ENCODE results near the gene DBET.
"Not testable (repeated sequence)": the region's sequence is repeated elsewhere in the genome, so short reads cannot be mapped to it uniquely, and the experiment has no call there.

DNA sequence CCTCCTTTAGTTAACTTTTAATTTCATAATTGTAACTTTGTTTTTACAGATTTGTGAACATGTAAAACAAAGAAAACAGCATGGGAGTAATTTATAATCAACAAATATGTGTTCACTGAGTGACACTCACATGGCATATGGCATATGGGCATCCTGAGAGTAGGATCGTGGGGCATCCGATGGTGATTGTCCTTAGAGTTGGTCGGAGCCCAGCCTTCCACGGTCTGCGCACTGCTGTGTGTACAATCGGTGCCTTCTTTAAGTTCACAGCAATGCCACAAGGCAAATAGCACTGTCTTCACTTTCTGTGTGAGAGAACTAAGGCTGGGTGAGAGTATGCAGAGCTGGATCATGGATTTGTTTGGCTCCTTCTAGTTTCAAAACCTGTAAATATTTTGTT, 31.0 kb downstream of the DBET start:
- not testable (repeated sequence) for TF ChIP-seq CTCF (CRISPR knock-in tag; IDR thresholded peaks at IDR 0.05); AGO1 (IDR thresholded peaks at IDR 0.05; ENCODE audit: low read depth, low read length, poor library complexity, severe bottlenecking); ZNF580 (CRISPR knock-in tag; IDR thresholded peaks at IDR 0.05; ENCODE audit: borderline replicate concordance, low read depth)

All from HepG2 (cell line).